IMR-90 (cell line): ENCODE measurements around the gene IFITM10. TPM values are rescaled to one million over a fixed set of nuclear protein-coding genes. Genes with fewer than 3 reads are reported as not detected.

Source experiments
- ATAC-seq: fragments of 200-7000 bp; cut with Tn5 transposase; 2 replicates; pipeline ENCODE4 v1.9.1; 2020; ENCODE audit warnings: low read depth, mild to moderate bottlenecking, moderate library complexity
- BruUV-seq: library from RNA; stranded (reverse); fragments of 400-500 nt; replicated peaks from 2 replicates; lab custom pipeline; 2021; lab: Mats Ljungman, UMichigan
- CTCF ChIA-PET: fragments of 300-600 bp; formaldehyde crosslinking; extraction: SDS; loops from one replicate; lab custom pipeline; 2021; ENCODE audit warnings: antibody characterized with exemption; lab: Yijun Ruan, JAX
- POLR2A ChIA-PET: fragments of 300-600 bp; sonication (Branson Sonifier 250); formaldehyde crosslinking; loops from one replicate; lab custom pipeline; 2022; ENCODE audit warnings: antibody characterized with exemption; ENCODE audit not compliant: unreplicated experiment; lab: Charles Lee
- DNase-seq: peaks from one replicate; pipeline ENCODE4 v3.0.0; 2013
- H2AFZ ChIP-seq: replicated peaks from 2 replicates; pipeline ENCODE3; 2013; ENCODE audit warnings: low read length, mild to moderate bottlenecking; ENCODE audit not compliant: poor library complexity
- H2AK5ac ChIP-seq: 2 replicates; pipeline ENCODE4 v1.6.1; 2013; ENCODE audit warnings: low read depth, low read length, inconsistent platforms
- H2AK9ac ChIP-seq: replicated peaks from 2 replicates; pipeline ENCODE3; 2013; ENCODE audit warnings: mild to moderate bottlenecking, low read depth, low read length, moderate library complexity; ENCODE audit not compliant: poor library complexity
- H2BK120ac ChIP-seq: 2 replicates; pipeline ENCODE4 v1.6.1; 2013; ENCODE audit warnings: low read depth, low read length, inconsistent platforms
- H2BK15ac ChIP-seq: 3 replicates; pipeline ENCODE4 v1.6.1; 2013; ENCODE audit warnings: low read depth, low read length, inconsistent platforms
- H2BK20ac ChIP-seq: 2 replicates; pipeline ENCODE4 v1.6.1; 2013; ENCODE audit warnings: low read depth, mild to moderate bottlenecking, inconsistent platforms, low read length, moderate library complexity
- H2BK5ac ChIP-seq: 2 replicates; pipeline ENCODE4 v1.6.1; 2013; ENCODE audit warnings: mild to moderate bottlenecking, low read depth, low read length, inconsistent platforms; ENCODE audit not compliant: poor library complexity, severe bottlenecking
- H3K14ac ChIP-seq: replicated peaks from 2 replicates; pipeline ENCODE4 v1.6.1; 2013; ENCODE audit warnings: low read depth, low read length, inconsistent platforms
- H3K18ac ChIP-seq: 2 replicates; pipeline ENCODE4 v1.6.1; 2013; ENCODE audit warnings: low read depth, low read length, control low read depth
- H3K23ac ChIP-seq: 2 replicates; pipeline ENCODE4 v1.6.1; 2013; ENCODE audit warnings: low read depth, low read length, inconsistent platforms
- H3K27ac ChIP-seq: 2 replicates; pipeline ENCODE4 v1.5.1; 2013; ENCODE audit warnings: mild to moderate bottlenecking, control low read depth, low read length; ENCODE audit not compliant: insufficient read depth
- H3K27me3 ChIP-seq: 2 replicates; pipeline ENCODE4 v1.6.1; 2013; ENCODE audit warnings: low read length; ENCODE audit not compliant: control insufficient read depth, insufficient read depth
- H3K36me3 ChIP-seq: 2 replicates; pipeline ENCODE4 v1.6.1; 2013; ENCODE audit warnings: low read length, mixed read lengths; ENCODE audit not compliant: control insufficient read depth, insufficient read depth
- H3K4ac ChIP-seq: 2 replicates; pipeline ENCODE4 v1.6.1; 2013; ENCODE audit warnings: low read depth, low read length, inconsistent platforms
- H3K4me1 ChIP-seq: 2 replicates; pipeline ENCODE4 v1.6.1; 2013; ENCODE audit warnings: low read length, mixed read lengths; ENCODE audit not compliant: control insufficient read depth, insufficient read depth
- H3K4me2 ChIP-seq: 2 replicates; pipeline ENCODE4 v1.6.1; 2013; ENCODE audit warnings: low read depth, mild to moderate bottlenecking, control low read depth, low read length, moderate library complexity
- H3K4me3 ChIP-seq: 2 replicates; pipeline ENCODE4 v1.5.1; 2013; ENCODE audit warnings: low read depth, mild to moderate bottlenecking, control low read depth, low read length, moderate library complexity; ENCODE audit not compliant: insufficient read depth
- H3K56ac ChIP-seq: 2 replicates; pipeline ENCODE4 v1.6.1; 2013; ENCODE audit warnings: low read length, inconsistent platforms; ENCODE audit not compliant: insufficient read depth; ENCODE audit errors: extremely low read depth
- H3K79me1 ChIP-seq, 2 experiments: 2 replicates each; pipeline ENCODE4 v1.6.1; 2013; ENCODE audit warnings: low read length in 2 of 2, inconsistent platforms in 1 of 2, low read depth in 1 of 2
- H3K9ac ChIP-seq: 2 replicates; pipeline ENCODE4 v1.6.1; 2013; ENCODE audit warnings: low read depth, low read length, control low read depth
- H3K9me1 ChIP-seq: 2 replicates; pipeline ENCODE4 v1.6.1; 2013; ENCODE audit warnings: low read length, inconsistent platforms; ENCODE audit not compliant: insufficient read depth
- H3K9me3 ChIP-seq: 2 replicates; pipeline ENCODE4 v1.6.1; 2013; ENCODE audit warnings: low read length; ENCODE audit not compliant: control insufficient read depth, insufficient read depth
- H4K20me1 ChIP-seq: 2 replicates; pipeline ENCODE4 v1.6.1; 2013; ENCODE audit warnings: low read length, inconsistent platforms; ENCODE audit not compliant: insufficient read depth
- H4K5ac ChIP-seq: 2 replicates; pipeline ENCODE4 v1.6.1; 2013; ENCODE audit warnings: mild to moderate bottlenecking, low read depth, low read length, control low read depth
- H4K8ac ChIP-seq, 2 experiments: 2 replicates each; pipeline ENCODE4 v1.6.1; 2013; ENCODE audit warnings: low read depth in 2 of 2, low read length in 2 of 2, control low read depth in 1 of 2, inconsistent platforms in 1 of 2
- H4K91ac ChIP-seq: 2 replicates; pipeline ENCODE4 v1.6.1; 2013; ENCODE audit warnings: low read depth, low read length, inconsistent platforms; ENCODE audit not compliant: insufficient read depth
- BHLHE40 ChIP-seq: fragments of 150-350 bp; IDR thresholded peaks from 2 replicates; pipeline ENCODE4 v1.6.1; 2016; ENCODE audit warnings: mild to moderate bottlenecking, low read depth, low read length
- CHD1 ChIP-seq: IDR thresholded peaks from 2 replicates; pipeline ENCODE4 v1.6.1; 2012; ENCODE audit warnings: low read depth, low read length, improper control_type of control experiment
- FOS ChIP-seq: fragments of 150-350 bp; IDR thresholded peaks from 2 replicates; pipeline ENCODE4 v1.6.1; 2016; ENCODE audit warnings: low read depth, low read length
- NFE2L2 ChIP-seq: fragments of 150-350 bp; IDR thresholded peaks from 2 replicates; pipeline ENCODE4 v1.6.1; 2016; ENCODE audit warnings: low read depth, mild to moderate bottlenecking, low read length
- RAD21 ChIP-seq: IDR thresholded peaks from 2 replicates; pipeline ENCODE4 v1.6.1; 2012; ENCODE audit warnings: low read length, improper control_type of control experiment
- USF2 ChIP-seq: fragments of 150-350 bp; IDR thresholded peaks from 2 replicates; pipeline ENCODE4 v1.6.1; 2017; ENCODE audit warnings: mild to moderate bottlenecking, antibody characterized with exemption, low read length, low read depth
- WGBS, 2 experiments: methylation state at CpG; one replicate each; pipeline versions ENCODE4 v1.1.5 to v1.1.7; 2013; ENCODE audit warnings: missing lambda C conversion rate in 2 of 2; ENCODE audit not compliant: insufficient read length in 1 of 2; ENCODE audit errors: extremely low coverage in 2 of 2; 5-methylcytosine and 5-hydroxymethylcytosine counted together
- dilution Hi-C: fragments of 300-500 bp; cut with HindIII; formaldehyde crosslinking; loops from one replicate; pipeline ENCODE4 v1.14.3; 2018; ENCODE audit warnings: low sequenced_read_pairs; ENCODE audit not compliant: unreplicated experiment
- in situ Hi-C: fragments of 300-500 bp; cut with MboI; formaldehyde crosslinking; loops from 3 replicates; pipeline ENCODE4 v1.14.3; 2019; ENCODE audit warnings: low sequenced_read_pairs, inconsistent platforms, mixed read lengths
- intact Hi-C: fragments of 100-400 bp; cut with micrococcal nuclease; formaldehyde crosslinking; loops from 2 replicates; pipeline ENCODE4 v1.10.0; 2022
- polyA plus RNA-seq, 3 experiments: library from polyadenylated mRNA; depleted of rRNA; stranded (reverse); fragments of >200 nt; gene quantifications; 2 replicates each; pipeline ENCODE4 v1.2.3, GENCODE V29; 2012; ENCODE audit warnings: low replicate concordance in 1 of 3
- total RNA-seq: library from RNA; depleted of rRNA; stranded (reverse); fragments of >200 nt; gene quantifications from 2 replicates; pipeline ENCODE4 v1.2.3, GENCODE V29; 2012

IFITM10 gene
- total and polyA plus RNA-seq, 2 of the 4 experiments (the other 2 are of a cell fraction) = 0.15 to 0.18 TPM

GRCh38 chr11:1774886-1775285, 24.5 kb upstream of the IFITM10 start:
- Histone ChIP-seq H3K23ac (no peak overlapping the region), H3K4ac (no peak overlapping the region), H3K9me1 (peaks cover 8% of the 10 kb centered on the region), H3K9me3 (peaks cover 9% of the 10 kb centered on the region), H3K56ac (no peak overlapping the region), H3K4me3 (no peak overlapping the region), H3K36me3 (no peaks in the 10 kb centered on the region), H2AFZ (no peak overlapping the region), H2AK9ac (no peak overlapping the region), H4K8ac (no peak overlapping the region), H3K9ac (no peak overlapping the region), H4K5ac (no peak overlapping the region), H4K20me1 (no peaks in the 10 kb centered on the region), H3K27me3 (peaks cover 22% of the 10 kb centered on the region), H3K4me2 (no peak overlapping the region), H3K27ac (no peak overlapping the region), H2BK120ac (no peak overlapping the region), H3K4me1 (peaks cover 14% of the 10 kb centered on the region), H3K14ac (no peak overlapping the region), H2BK20ac (no peak overlapping the region), H2BK15ac (no peak overlapping the region), H4K91ac (no peak overlapping the region), H3K79me1 (no peaks in the 10 kb centered on the region), H2AK5ac (no peak overlapping the region), H2BK5ac (no peak overlapping the region), H3K18ac (no peak overlapping the region)
- BruUV-seq = no TSS peak
- TF ChIP-seq RAD21 (no peak), FOS (no peak), CHD1 (no peak), BHLHE40 (no peak), NFE2L2 (no peak), USF2 (no peak)
- CTCF ChIA-PET = no interaction called here
- in situ Hi-C loops (no loop called here), intact Hi-C loops (no loop called here), dilution Hi-C loops (no loop called here)
- no peak for DNase-seq
- POLR2A ChIA-PET = no interaction called here
- ATAC-seq = no peak
- WGBS, 2 experiments = 81% methylated on average over 8 of the region's 12 CpGs; no CpG with 5 or more reads in 1 of the 2 experiments
